H9 (cell line): ENCODE measurements around the gene STAC2. TPM values are rescaled to one million over a fixed set of nuclear protein-coding genes. Genes with fewer than 3 reads are reported as not detected.

Source experiments
- DNase-seq: peaks from one replicate; pipeline ENCODE4 v3.0.0-alpha.2; 2017
- H2AFZ ChIP-seq: one replicate; pipeline ENCODE4 v1.6.1; 2013; ENCODE audit warnings: mild to moderate bottlenecking, low read length, control low read depth, moderate library complexity
- H2AK5ac ChIP-seq: 2 replicates; pipeline ENCODE4 v1.6.1; 2013; ENCODE audit warnings: low read length, control low read depth, mixed read lengths; ENCODE audit not compliant: insufficient read length
- H2BK120ac ChIP-seq: one replicate; pipeline ENCODE4 v1.6.1; 2013; ENCODE audit warnings: low read depth, mild to moderate bottlenecking, low read length, control low read depth, inconsistent platforms; ENCODE audit not compliant: poor library complexity, severe bottlenecking
- H2BK12ac ChIP-seq: 2 replicates; pipeline ENCODE4 v1.6.1; 2013; ENCODE audit warnings: low read length, control low read depth, mixed read lengths, low read depth; ENCODE audit not compliant: insufficient read length
- H2BK15ac ChIP-seq: 2 replicates; pipeline ENCODE4 v1.6.1; 2013; ENCODE audit warnings: low read depth, low read length, control low read depth
- H2BK20ac ChIP-seq: one replicate; pipeline ENCODE4 v1.6.1; 2013; ENCODE audit warnings: low read depth, mild to moderate bottlenecking, low read length, control low read depth, inconsistent platforms; ENCODE audit not compliant: poor library complexity, severe bottlenecking
- H2BK5ac ChIP-seq: 2 replicates; pipeline ENCODE4 v1.6.1; 2013; ENCODE audit warnings: low read length, control low read depth, mixed read lengths; ENCODE audit not compliant: insufficient read length
- H3K14ac ChIP-seq: 2 replicates; pipeline ENCODE4 v1.6.1; 2013; ENCODE audit warnings: low read length, control low read depth; ENCODE audit not compliant: insufficient read depth
- H3K18ac ChIP-seq: 2 replicates; pipeline ENCODE4 v1.6.1; 2013; ENCODE audit warnings: low read depth, mild to moderate bottlenecking, mixed read lengths, low read length, control low read depth; ENCODE audit not compliant: insufficient read length
- H3K23ac ChIP-seq: 2 replicates; pipeline ENCODE4 v1.6.1; 2013; ENCODE audit warnings: low read length, control low read depth, mixed read lengths, low read depth; ENCODE audit not compliant: insufficient read length
- H3K23me2 ChIP-seq: 2 replicates; pipeline ENCODE4 v1.6.1; 2013; ENCODE audit warnings: low read depth, mild to moderate bottlenecking, mixed read lengths, low read length, control low read depth; ENCODE audit not compliant: insufficient read length, poor library complexity, severe bottlenecking
- H3K27ac ChIP-seq: 2 replicates; pipeline ENCODE4 v1.5.1; 2013; ENCODE audit warnings: low read length, control low read depth, mixed read lengths, low read depth; ENCODE audit not compliant: insufficient read length
- H3K27me3 ChIP-seq: 2 replicates; pipeline ENCODE4 v1.6.1; 2013; ENCODE audit warnings: low read length, control low read depth, inconsistent platforms; ENCODE audit not compliant: insufficient read depth
- H3K4ac ChIP-seq: 2 replicates; pipeline ENCODE4 v1.6.1; 2013; ENCODE audit warnings: low read depth, mild to moderate bottlenecking, control low read depth, inconsistent platforms, low read length, moderate library complexity
- H3K4me1 ChIP-seq: 2 replicates; pipeline ENCODE4 v1.6.1; 2013; ENCODE audit warnings: low read length, control low read depth, inconsistent platforms; ENCODE audit not compliant: insufficient read depth
- H3K4me2 ChIP-seq: 2 replicates; pipeline ENCODE4 v1.6.1; 2013; ENCODE audit warnings: low read length, control low read depth, mixed read lengths; ENCODE audit not compliant: insufficient read length, insufficient read depth
- H3K56ac ChIP-seq: 2 replicates; pipeline ENCODE4 v1.6.1; 2013; ENCODE audit warnings: low read depth, mild to moderate bottlenecking, mixed read lengths, low read length, control low read depth; ENCODE audit not compliant: insufficient read length
- H3K79me1 ChIP-seq: 2 replicates; pipeline ENCODE4 v1.6.1; 2013; ENCODE audit warnings: low read depth, mild to moderate bottlenecking, moderate library complexity, low read length, control low read depth, inconsistent platforms; ENCODE audit not compliant: insufficient read depth, poor library complexity, severe bottlenecking
- H3K79me2 ChIP-seq: 2 replicates; pipeline ENCODE4 v1.6.1; 2013; ENCODE audit warnings: low read length, control low read depth, inconsistent platforms; ENCODE audit not compliant: insufficient read depth
- H3K9ac ChIP-seq: 2 replicates; pipeline ENCODE4 v1.6.1; 2013; ENCODE audit warnings: low read length, control low read depth, mixed read lengths; ENCODE audit not compliant: insufficient read length; ENCODE audit errors: extremely low read depth
- H3K9me3 ChIP-seq: one replicate; pipeline ENCODE4 v1.6.1; 2013; ENCODE audit warnings: low read depth, low read length, inconsistent platforms; ENCODE audit not compliant: control insufficient read depth
- H3T11ph ChIP-seq: one replicate; pipeline ENCODE4 v1.6.1; 2013; ENCODE audit warnings: mild to moderate bottlenecking, low read length, control low read depth, inconsistent platforms
- H4K20me1 ChIP-seq: one replicate; pipeline ENCODE4 v1.6.1; 2013; ENCODE audit not compliant: control insufficient read depth, insufficient read length, insufficient read depth
- H4K5ac ChIP-seq: 2 replicates; pipeline ENCODE4 v1.6.1; 2013; ENCODE audit warnings: low read depth, mild to moderate bottlenecking, mixed read lengths, low read length, control low read depth; ENCODE audit not compliant: insufficient read length
- H4K8ac ChIP-seq: replicated peaks from 2 replicates; pipeline ENCODE4 v1.6.1; 2013; ENCODE audit warnings: low read length, control low read depth, mixed read lengths, low read depth; ENCODE audit not compliant: insufficient read length
- H4K91ac ChIP-seq: 2 replicates; pipeline ENCODE4 v1.6.1; 2013; ENCODE audit warnings: low read depth, mild to moderate bottlenecking, moderate library complexity, mixed read lengths, low read length, control low read depth; ENCODE audit not compliant: insufficient read length
- H3K27ac Mint-ChIP-seq, 3 experiments: 2 replicates in 2 of 3; 3 replicates in 1 of 3; pipeline ENCODE4 v1.8.0; 2020 to 2021; ENCODE audit warnings: mixed read lengths in 3 of 3, mild to moderate bottlenecking in 1 of 3, moderate library complexity in 1 of 3
- H3K27me3 Mint-ChIP-seq: 2 replicates; pipeline ENCODE4 v1.8.0; 2021; ENCODE audit warnings: low read depth, mild to moderate bottlenecking, moderate library complexity, mixed read lengths
- H3K36me3 Mint-ChIP-seq, 3 experiments: 2 replicates in 2 of 3; 3 replicates in 1 of 3; pipeline ENCODE4 v1.8.0; 2020 to 2021; ENCODE audit warnings: low read depth in 3 of 3, mixed read lengths in 3 of 3; ENCODE audit not compliant: insufficient read depth in 1 of 3
- H3K4me1 Mint-ChIP-seq, 2 experiments: 2 replicates each; pipeline ENCODE4 v1.8.0; 2020; ENCODE audit warnings: mixed read lengths in 2 of 2
- H3K4me3 Mint-ChIP-seq, 2 experiments: 2 replicates in 1 of 2; 3 replicates in 1 of 2; pipeline ENCODE4 v1.8.0; 2020 to 2021; ENCODE audit warnings: mild to moderate bottlenecking in 2 of 2, mixed read lengths in 2 of 2, moderate library complexity in 1 of 2
- H3K9me3 Mint-ChIP-seq, 2 experiments: 2 replicates in 1 of 2; 3 replicates in 1 of 2; pipeline ENCODE4 v1.8.0; 2020; ENCODE audit warnings: mild to moderate bottlenecking in 2 of 2, mixed read lengths in 2 of 2, moderate library complexity in 1 of 2
- CTCF ChIP-seq: fragments of 200-600 bp; sonication (generic); conservative IDR thresholded peaks from 3 replicates; pipeline ENCODE4 v1.8.0; 2021; ENCODE audit warnings: antibody characterized with exemption, mild to moderate bottlenecking
- whole genome bisulfite sequencing: extraction: QIAGEN DNeasy Blood & Tissue Kit; methylation state at CpG from one replicate; pipeline ENCODE4 v1.1.7; 2013; ENCODE audit warnings: missing lambda C conversion rate, low lambda C conversion rate, mixed read lengths; ENCODE audit not compliant: insufficient read length; ENCODE audit errors: extremely low coverage; 5-methylcytosine and 5-hydroxymethylcytosine counted together
- total RNA-seq: library from RNA; stranded (reverse); gene quantifications from 2 replicates; pipeline ENCODE4 v1.2.1, GENCODE V29; 2021

The STAC2 gene
- total RNA-seq, 1 experiment from 2014 or later = 2.5 TPM

GRCh38 chr17:39165841-39166349 is 59.9 kb downstream of the STAC2 start, which contains the start of gene ARL5C:
Gene ARL5C, minus strand, starts transcription at chr17:39166161. Its CDS starts 401 bp downstream, at chr17:39165760.
- no peaks in the 10 kb centered on the region for H3K4me1 ChIP-seq
- peaks cover 10% of the 10 kb centered on the region; the same call in 1 of the 2 replicates for H3K27me3 ChIP-seq
- H2BK5ac ChIP-seq = no peak within 1 kb of the TSS
- peaks cover 9% of the 10 kb centered on the region for H3K23me2 ChIP-seq
- no peaks in the 10 kb centered on the region for H4K20me1 ChIP-seq
- H2AK5ac ChIP-seq = no peak within 1 kb of the TSS
- H3K18ac ChIP-seq = no peak within 1 kb of the TSS
- no peak within 1 kb of the TSS for H4K91ac ChIP-seq
- Mint-ChIP-seq H3K27ac (no peak within 1 kb of the TSS; a peak in 1 of 7 replicates), H3K4me1 (peaks cover 24 to 25% of the 10 kb centered on the region in 2 experiments), H3K27me3 (peaks cover 40% of the 10 kb centered on the region), H3K9me3 (peaks cover 4 to 8% of the 10 kb centered on the region in 2 experiments), H3K4me3 (peak within 1 kb of the TSS; percentile 82 to 96), H3K36me3 (peaks cover 3 to 8% (median 7%) of the 10 kb centered on the region in 3 experiments; a peak in 5 of 7 replicates)
- no CpG with 5 or more reads among the region's 17 CpGs for WGBS
- peak within 1 kb of the TSS; percentile 82 for H3K4me2 ChIP-seq
- H2BK12ac ChIP-seq = no peak within 1 kb of the TSS
- no peaks in the 10 kb centered on the region for H3K79me1 ChIP-seq
- H3K9ac ChIP-seq = no peak within 1 kb of the TSS
- H3K79me2 ChIP-seq = no peaks in the 10 kb centered on the region
- no peak within 1 kb of the TSS for H3K23ac ChIP-seq
- no peak within 1 kb of the TSS for H3K56ac ChIP-seq
- no peak within 1 kb of the TSS for H3K27ac ChIP-seq
- H4K8ac ChIP-seq = no peak within 1 kb of the TSS
- DNase-seq = no peak
- no peaks in the 10 kb centered on the region for H3K9me3 ChIP-seq
- no peak within 1 kb of the TSS for H2AFZ ChIP-seq
- no peak within 1 kb of the TSS for H4K5ac ChIP-seq
- H2BK120ac ChIP-seq = no peak within 1 kb of the TSS
- H2BK20ac ChIP-seq = no peak within 1 kb of the TSS
- H2BK15ac ChIP-seq = no peak within 1 kb of the TSS
- H3K4ac ChIP-seq = no peak within 1 kb of the TSS
- TF ChIP-seq CTCF = no peak
- no peak within 1 kb of the TSS for H3K14ac ChIP-seq
- H3T11ph ChIP-seq = no peak within 1 kb of the TSS
